Gastroesophageal sphincter (tissue), 3 donors: ENCODE results near the gene TMTC4.

ENCODE experiments used
- CTCF ChIP-seq, 4 experiments: fragments of 200-600 bp in 2 of 4; fragments of 450-650 bp in 2 of 4; sonication (generic) in 1 of 4; IDR thresholded peaks; one replicate each; pipeline ENCODE4 v1.5.1; 2017 to 2019; ENCODE audit warnings: antibody characterized with exemption in 4 of 4, mild to moderate bottlenecking in 2 of 4, moderate library complexity in 2 of 4
- POLR2A ChIP-seq, 2 donors: fragments of 450-650 bp; IDR thresholded peaks; one replicate each; pipeline ENCODE4 v1.6.1; 2017; ENCODE audit warnings: antibody characterized with exemption in 2 of 2, mild to moderate bottlenecking in 2 of 2, moderate library complexity in 1 of 2

GRCh38 chr13:100588331-100589177 lies 86.0 kb downstream of the TMTC4 start, which contains the start of gene GGACT:
- TF ChIP-seq CTCF (IDR thresholded peaks at IDR 0.05), result peak; percentile 60 to 84 (median 74)
- no peak for TF ChIP-seq POLR2A (IDR thresholded peaks at IDR 0.05)
